H9 (cell line): ENCODE measurements around the gene MAPKAP1. TPM values are rescaled to one million over a fixed set of nuclear protein-coding genes. Genes with fewer than 3 reads are reported as not detected.

Experiments
- DNase-seq: peaks from one replicate; pipeline ENCODE4 v3.0.0-alpha.2; 2017
- H2AFZ ChIP-seq: one replicate; pipeline ENCODE4 v1.6.1; 2013; ENCODE audit warnings: mild to moderate bottlenecking, low read length, control low read depth, moderate library complexity
- H2AK5ac ChIP-seq: 2 replicates; pipeline ENCODE4 v1.6.1; 2013; ENCODE audit warnings: low read length, control low read depth, mixed read lengths; ENCODE audit not compliant: insufficient read length
- H2BK120ac ChIP-seq: one replicate; pipeline ENCODE4 v1.6.1; 2013; ENCODE audit warnings: low read depth, mild to moderate bottlenecking, low read length, control low read depth, inconsistent platforms; ENCODE audit not compliant: poor library complexity, severe bottlenecking
- H2BK12ac ChIP-seq: 2 replicates; pipeline ENCODE4 v1.6.1; 2013; ENCODE audit warnings: low read length, control low read depth, mixed read lengths, low read depth; ENCODE audit not compliant: insufficient read length
- H2BK15ac ChIP-seq: 2 replicates; pipeline ENCODE4 v1.6.1; 2013; ENCODE audit warnings: low read depth, low read length, control low read depth
- H2BK20ac ChIP-seq: one replicate; pipeline ENCODE4 v1.6.1; 2013; ENCODE audit warnings: low read depth, mild to moderate bottlenecking, low read length, control low read depth, inconsistent platforms; ENCODE audit not compliant: poor library complexity, severe bottlenecking
- H2BK5ac ChIP-seq: 2 replicates; pipeline ENCODE4 v1.6.1; 2013; ENCODE audit warnings: low read length, control low read depth, mixed read lengths; ENCODE audit not compliant: insufficient read length
- H3K14ac ChIP-seq: 2 replicates; pipeline ENCODE4 v1.6.1; 2013; ENCODE audit warnings: low read length, control low read depth; ENCODE audit not compliant: insufficient read depth
- H3K18ac ChIP-seq: 2 replicates; pipeline ENCODE4 v1.6.1; 2013; ENCODE audit warnings: low read depth, mild to moderate bottlenecking, mixed read lengths, low read length, control low read depth; ENCODE audit not compliant: insufficient read length
- H3K23ac ChIP-seq: 2 replicates; pipeline ENCODE4 v1.6.1; 2013; ENCODE audit warnings: low read length, control low read depth, mixed read lengths, low read depth; ENCODE audit not compliant: insufficient read length
- H3K23me2 ChIP-seq: 2 replicates; pipeline ENCODE4 v1.6.1; 2013; ENCODE audit warnings: low read depth, mild to moderate bottlenecking, mixed read lengths, low read length, control low read depth; ENCODE audit not compliant: insufficient read length, poor library complexity, severe bottlenecking
- H3K27ac ChIP-seq: 2 replicates; pipeline ENCODE4 v1.5.1; 2013; ENCODE audit warnings: low read length, control low read depth, mixed read lengths, low read depth; ENCODE audit not compliant: insufficient read length
- H3K27me3 ChIP-seq: 2 replicates; pipeline ENCODE4 v1.6.1; 2013; ENCODE audit warnings: low read length, control low read depth, inconsistent platforms; ENCODE audit not compliant: insufficient read depth
- H3K4ac ChIP-seq: 2 replicates; pipeline ENCODE4 v1.6.1; 2013; ENCODE audit warnings: low read depth, mild to moderate bottlenecking, control low read depth, inconsistent platforms, low read length, moderate library complexity
- H3K4me1 ChIP-seq: 2 replicates; pipeline ENCODE4 v1.6.1; 2013; ENCODE audit warnings: low read length, control low read depth, inconsistent platforms; ENCODE audit not compliant: insufficient read depth
- H3K4me2 ChIP-seq: 2 replicates; pipeline ENCODE4 v1.6.1; 2013; ENCODE audit warnings: low read length, control low read depth, mixed read lengths; ENCODE audit not compliant: insufficient read length, insufficient read depth
- H3K56ac ChIP-seq: 2 replicates; pipeline ENCODE4 v1.6.1; 2013; ENCODE audit warnings: low read depth, mild to moderate bottlenecking, mixed read lengths, low read length, control low read depth; ENCODE audit not compliant: insufficient read length
- H3K79me1 ChIP-seq: 2 replicates; pipeline ENCODE4 v1.6.1; 2013; ENCODE audit warnings: low read depth, mild to moderate bottlenecking, moderate library complexity, low read length, control low read depth, inconsistent platforms; ENCODE audit not compliant: insufficient read depth, poor library complexity, severe bottlenecking
- H3K79me2 ChIP-seq: 2 replicates; pipeline ENCODE4 v1.6.1; 2013; ENCODE audit warnings: low read length, control low read depth, inconsistent platforms; ENCODE audit not compliant: insufficient read depth
- H3K9ac ChIP-seq: 2 replicates; pipeline ENCODE4 v1.6.1; 2013; ENCODE audit warnings: low read length, control low read depth, mixed read lengths; ENCODE audit not compliant: insufficient read length; ENCODE audit errors: extremely low read depth
- H3K9me3 ChIP-seq: one replicate; pipeline ENCODE4 v1.6.1; 2013; ENCODE audit warnings: low read depth, low read length, inconsistent platforms; ENCODE audit not compliant: control insufficient read depth
- H3T11ph ChIP-seq: one replicate; pipeline ENCODE4 v1.6.1; 2013; ENCODE audit warnings: mild to moderate bottlenecking, low read length, control low read depth, inconsistent platforms
- H4K20me1 ChIP-seq: one replicate; pipeline ENCODE4 v1.6.1; 2013; ENCODE audit not compliant: control insufficient read depth, insufficient read length, insufficient read depth
- H4K5ac ChIP-seq: 2 replicates; pipeline ENCODE4 v1.6.1; 2013; ENCODE audit warnings: low read depth, mild to moderate bottlenecking, mixed read lengths, low read length, control low read depth; ENCODE audit not compliant: insufficient read length
- H4K8ac ChIP-seq: replicated peaks from 2 replicates; pipeline ENCODE4 v1.6.1; 2013; ENCODE audit warnings: low read length, control low read depth, mixed read lengths, low read depth; ENCODE audit not compliant: insufficient read length
- H4K91ac ChIP-seq: 2 replicates; pipeline ENCODE4 v1.6.1; 2013; ENCODE audit warnings: low read depth, mild to moderate bottlenecking, moderate library complexity, mixed read lengths, low read length, control low read depth; ENCODE audit not compliant: insufficient read length
- H3K27ac Mint-ChIP-seq, 3 experiments: 2 replicates in 2 of 3; 3 replicates in 1 of 3; pipeline ENCODE4 v1.8.0; 2020 to 2021; ENCODE audit warnings: mixed read lengths in 3 of 3, mild to moderate bottlenecking in 1 of 3, moderate library complexity in 1 of 3
- H3K27me3 Mint-ChIP-seq: 2 replicates; pipeline ENCODE4 v1.8.0; 2021; ENCODE audit warnings: low read depth, mild to moderate bottlenecking, moderate library complexity, mixed read lengths
- H3K36me3 Mint-ChIP-seq, 3 experiments: 2 replicates in 2 of 3; 3 replicates in 1 of 3; pipeline ENCODE4 v1.8.0; 2020 to 2021; ENCODE audit warnings: low read depth in 3 of 3, mixed read lengths in 3 of 3; ENCODE audit not compliant: insufficient read depth in 1 of 3
- H3K4me1 Mint-ChIP-seq, 2 experiments: 2 replicates each; pipeline ENCODE4 v1.8.0; 2020; ENCODE audit warnings: mixed read lengths in 2 of 2
- H3K4me3 Mint-ChIP-seq, 2 experiments: 2 replicates in 1 of 2; 3 replicates in 1 of 2; pipeline ENCODE4 v1.8.0; 2020 to 2021; ENCODE audit warnings: mild to moderate bottlenecking in 2 of 2, mixed read lengths in 2 of 2, moderate library complexity in 1 of 2
- H3K9me3 Mint-ChIP-seq, 2 experiments: 2 replicates in 1 of 2; 3 replicates in 1 of 2; pipeline ENCODE4 v1.8.0; 2020; ENCODE audit warnings: mild to moderate bottlenecking in 2 of 2, mixed read lengths in 2 of 2, moderate library complexity in 1 of 2
- CTCF ChIP-seq: fragments of 200-600 bp; sonication (generic); conservative IDR thresholded peaks from 3 replicates; pipeline ENCODE4 v1.8.0; 2021; ENCODE audit warnings: antibody characterized with exemption, mild to moderate bottlenecking
- WGBS: extraction: QIAGEN DNeasy Blood & Tissue Kit; methylation state at CpG from one replicate; pipeline ENCODE4 v1.1.7; 2013; ENCODE audit warnings: missing lambda C conversion rate, low lambda C conversion rate, mixed read lengths; ENCODE audit not compliant: insufficient read length; ENCODE audit errors: extremely low coverage; 5-methylcytosine and 5-hydroxymethylcytosine counted together
- total RNA-seq: library from RNA; stranded (reverse); gene quantifications from 2 replicates; pipeline ENCODE4 v1.2.1, GENCODE V29; 2021

Gene MAPKAP1
- total RNA-seq, 1 experiment from 2014 or later: 97.0 TPM

DNA sequence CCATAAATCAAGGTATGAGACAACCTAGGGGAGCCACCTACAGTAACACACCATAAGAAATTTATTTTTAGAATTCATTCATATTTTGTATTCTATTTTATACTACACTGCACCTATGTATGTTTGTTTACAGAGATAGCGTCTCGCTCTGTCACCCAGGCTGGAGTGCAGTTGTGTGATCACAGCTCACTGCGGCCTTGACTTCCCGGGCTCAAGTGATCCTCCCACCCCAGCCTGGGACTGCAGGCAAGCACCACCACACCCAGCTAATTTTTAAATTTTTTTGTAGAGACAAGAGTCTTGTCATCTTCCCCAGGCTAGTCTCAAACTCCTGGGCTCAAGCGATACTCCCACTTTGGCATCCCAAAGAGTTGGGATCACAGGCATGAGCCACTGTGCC lies 25.4 kb downstream of the MAPKAP1 start:
- Histone ChIP-seq H2BK5ac (no peak overlapping the region), H3K79me2 (no peaks in the 10 kb centered on the region; the same call in 1 of the 2 replicates), H3K9me3 (no peaks in the 10 kb centered on the region), H3K23me2 (no peaks in the 10 kb centered on the region), H3K9ac (no peak overlapping the region), H2BK20ac (no peak overlapping the region), H3K4me1 (no peaks in the 10 kb centered on the region), H4K8ac (no peak overlapping the region), H2BK12ac (no peak overlapping the region), H3K4me2 (no peak overlapping the region), H2BK15ac (no peak overlapping the region), H3K56ac (no peak overlapping the region), H3K14ac (no peak overlapping the region), H3K18ac (no peak overlapping the region), H4K20me1 (no peaks in the 10 kb centered on the region), H3K23ac (no peak overlapping the region), H3K27ac (no peak overlapping the region), H3T11ph (no peak overlapping the region), H3K4ac (no peak overlapping the region), H4K5ac (no peak overlapping the region), H2BK120ac (no peak overlapping the region), H3K27me3 (no peaks in the 10 kb centered on the region), H3K79me1 (peaks cover 6% of the 10 kb centered on the region), H2AFZ (no peak overlapping the region), H4K91ac (no peak overlapping the region), H2AK5ac (no peak overlapping the region)
- H3K4me1 Mint-ChIP-seq: peaks cover 22 to 24% of the 10 kb centered on the region in 2 experiments
- no CpG with 5 or more reads among the region's 5 CpGs for WGBS
- no peaks in the 10 kb centered on the region for H3K27me3 Mint-ChIP-seq
- 0 out of 7 replicates have a peak, but pooled peaks cover 0 to 2% (median 0%) of the 10 kb centered on the region in 3 experiments for H3K36me3 Mint-ChIP-seq
- TF ChIP-seq CTCF: no peak
- H3K27ac Mint-ChIP-seq: peak overlapping the region in 2 of 3 experiments; percentile 84 to 93; a peak in 3 of 7 replicates
- DNase-seq: no peak
- no peak overlapping the region for H3K4me3 Mint-ChIP-seq
- no peaks in the 10 kb centered on the region for H3K9me3 Mint-ChIP-seq
